WTC11 (cell line): ENCODE results near the gene IRAK4.

ENCODE experiments used
- CREB1 ChIP-seq: sonication (generic); formaldehyde crosslinking; IDR thresholded peaks from 2 replicates; pipeline ENCODE4 v1.8.0; 2023; ENCODE audit warnings: mild to moderate bottlenecking, missing genetic modification reagents
- CTCF ChIP-seq: fragments of 200-600 bp; IDR thresholded peaks from 2 replicates; pipeline ENCODE4 v1.8.0; 2022; ENCODE audit warnings: antibody characterized with exemption
- ELF4 ChIP-seq: sonication (generic); formaldehyde crosslinking; IDR thresholded peaks from 2 replicates; pipeline ENCODE4 v1.8.1; 2022; ENCODE audit warnings: low read depth, mild to moderate bottlenecking, moderate library complexity, missing genetic modification reagents
- FOXP1 ChIP-seq: sonication (generic); formaldehyde crosslinking; IDR thresholded peaks from 2 replicates; pipeline ENCODE4 v1.8.0; 2022; ENCODE audit warnings: missing genetic modification reagents, mild to moderate bottlenecking, moderate library complexity, borderline replicate concordance
- GRHL2 ChIP-seq: fragments of 250-450 bp; sonication (Bioruptor Pico); IDR thresholded peaks from 2 replicates; pipeline ENCODE4 v1.8.0; 2022; ENCODE audit warnings: mild to moderate bottlenecking, moderate library complexity; ENCODE audit not compliant: insufficient replicate concordance, severe bottlenecking
- GTF2I ChIP-seq: fragments of 250-450 bp; sonication (Bioruptor Pico); conservative IDR thresholded peaks from 2 replicates; pipeline ENCODE4 v1.4.0; 2021; ENCODE audit warnings: mild to moderate bottlenecking
- IRF2 ChIP-seq: sonication (generic); formaldehyde crosslinking; IDR thresholded peaks from 2 replicates; pipeline ENCODE4 v1.8.0; 2022; ENCODE audit warnings: low read depth, missing genetic modification reagents, borderline replicate concordance
- OVOL2 ChIP-seq: fragments of 250-450 bp; sonication (Bioruptor Pico); IDR thresholded peaks from 2 replicates; pipeline ENCODE4 v1.9.0; 2021; ENCODE audit warnings: mild to moderate bottlenecking, borderline replicate concordance
- SMAD4 ChIP-seq: sonication (generic); formaldehyde crosslinking; IDR thresholded peaks from 2 replicates; pipeline ENCODE4 v1.8.0; 2022; ENCODE audit warnings: mild to moderate bottlenecking, missing genetic modification reagents
- ZNF263 ChIP-seq: sonication (generic); formaldehyde crosslinking; IDR thresholded peaks from 2 replicates; pipeline ENCODE4 v1.8.1; 2022; ENCODE audit warnings: low read depth, mild to moderate bottlenecking, moderate library complexity, missing genetic modification reagents
- ZNF396 ChIP-seq: fragments of 250-450 bp; sonication (Bioruptor Pico); IDR thresholded peaks from 2 replicates; pipeline ENCODE4 v1.8.0; 2021; ENCODE audit warnings: mild to moderate bottlenecking, moderate library complexity, borderline replicate concordance

GRCh38 chr12:43815416-43815815, 56.7 kb downstream of the IRAK4 start:
- TF ChIP-seq CREB1 (CRISPR knock-in tag) (no peak), CTCF (no peak), IRF2 (CRISPR knock-in tag) (no peak), GTF2I (no peak), SMAD4 (CRISPR knock-in tag) (no peak), OVOL2 (CRISPR knock-in tag) (no peak), ZNF263 (no peak), ELF4 (CRISPR knock-in tag) (no peak), ZNF396 (no peak), FOXP1 (CRISPR knock-in tag) (no peak), GRHL2 (CRISPR knock-in tag) (no peak)
